ENCODE data around the gene CNTNAP5. TPM values are rescaled to one million over a fixed set of nuclear protein-coding genes. Genes with fewer than 3 reads are reported as not detected.

CNTNAP5 gene
- total and polyA plus RNA-seq, 2 of the 13 experiments (the other 11 are each of a cell fraction or from before 2014, with no cell fraction given), result not detected

DNA sequence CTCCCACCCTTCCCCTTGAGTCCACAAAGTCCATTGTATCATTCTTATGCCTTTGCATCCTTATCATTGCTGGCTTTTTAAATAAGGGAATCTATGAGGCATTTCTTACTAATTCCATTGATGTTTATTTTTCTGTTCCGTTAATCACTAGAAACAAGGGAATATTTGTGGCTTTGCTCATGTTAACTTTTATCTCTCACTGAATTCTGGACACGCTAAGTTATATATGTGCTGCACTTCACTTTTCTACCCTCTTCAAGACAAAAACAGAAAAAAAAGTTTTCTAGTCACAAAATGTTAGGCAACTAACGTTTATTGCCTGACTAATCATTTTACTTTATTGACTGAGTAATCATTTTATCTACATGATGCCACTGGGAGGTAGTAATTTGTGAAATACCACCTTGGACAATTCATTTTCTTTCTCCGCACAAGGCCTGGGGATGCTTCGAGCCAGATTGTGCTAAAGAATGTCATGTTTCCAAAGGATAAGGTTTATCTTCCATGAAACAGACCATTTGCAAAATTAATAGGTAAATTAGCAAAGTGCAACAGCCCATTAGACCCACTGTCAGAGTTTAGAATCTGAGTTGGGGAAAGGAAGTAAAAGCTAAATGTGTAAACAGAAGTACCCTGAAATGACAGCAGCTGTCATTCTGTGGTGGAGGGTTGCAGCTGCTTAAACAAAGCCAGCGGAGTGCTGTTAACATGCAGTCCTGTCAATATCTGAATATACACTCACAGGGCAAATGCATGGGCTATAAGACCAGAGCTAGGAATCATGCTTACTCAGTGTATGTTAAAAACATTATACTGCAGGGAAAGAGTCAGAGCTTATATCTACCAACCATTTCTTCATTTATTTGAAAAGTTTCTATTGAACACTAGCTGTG lies 658.7 kb downstream of the CNTNAP5 start:
- Histone ChIP-seq H3K4me3 (replicated peaks in 1 of 3; ENCODE audit: insufficient read depth in 1 of 3, low read depth in 2 of 3, low read length in 3 of 3) (no peak overlapping the region), H3K9ac (ENCODE audit: insufficient read depth, low read depth, low read length) (no peak overlapping the region), H2AFZ (ENCODE audit: low read length) (no peak overlapping the region), H4K20me1 (ENCODE audit: insufficient read depth, low read length) (no peaks in the 10 kb centered on the region), H3K27me3 (ENCODE audit: control insufficient read depth in 1 of 2, insufficient read depth in 2 of 2, low read length in 2 of 2) (no peaks in the 10 kb centered on the region), H3K4me1 (ENCODE audit: insufficient read depth, low read length) (no peaks in the 10 kb centered on the region), H3K9me3 (ENCODE audit: low read length) (peaks cover 33% of the 10 kb centered on the region), H3K4me2 (ENCODE audit: low read depth, low read length) (no peak overlapping the region), H3K27ac (ENCODE audit: extremely low read length, insufficient read depth, low read length) (no peak overlapping the region), H3K36me3 (replicated peaks in 1 of 2; ENCODE audit: control insufficient read depth in 1 of 2, insufficient read depth in 2 of 2, low read length in 2 of 2) (no peaks in the 10 kb centered on the region), H3K79me2 (ENCODE audit: insufficient read depth, low read length) (no peaks in the 10 kb centered on the region)
- BruUV-seq (replicated peaks), result no TSS peak
- CTCF ChIA-PET (ENCODE audit: low intra/inter-chr PET ratio, low total read pairs), result no interaction called here
- TF ChIP-seq ATM (IDR thresholded peaks at IDR 0.05; ENCODE audit: borderline replicate concordance), result no peak
- TF ChIP-seq, protein P1, sequence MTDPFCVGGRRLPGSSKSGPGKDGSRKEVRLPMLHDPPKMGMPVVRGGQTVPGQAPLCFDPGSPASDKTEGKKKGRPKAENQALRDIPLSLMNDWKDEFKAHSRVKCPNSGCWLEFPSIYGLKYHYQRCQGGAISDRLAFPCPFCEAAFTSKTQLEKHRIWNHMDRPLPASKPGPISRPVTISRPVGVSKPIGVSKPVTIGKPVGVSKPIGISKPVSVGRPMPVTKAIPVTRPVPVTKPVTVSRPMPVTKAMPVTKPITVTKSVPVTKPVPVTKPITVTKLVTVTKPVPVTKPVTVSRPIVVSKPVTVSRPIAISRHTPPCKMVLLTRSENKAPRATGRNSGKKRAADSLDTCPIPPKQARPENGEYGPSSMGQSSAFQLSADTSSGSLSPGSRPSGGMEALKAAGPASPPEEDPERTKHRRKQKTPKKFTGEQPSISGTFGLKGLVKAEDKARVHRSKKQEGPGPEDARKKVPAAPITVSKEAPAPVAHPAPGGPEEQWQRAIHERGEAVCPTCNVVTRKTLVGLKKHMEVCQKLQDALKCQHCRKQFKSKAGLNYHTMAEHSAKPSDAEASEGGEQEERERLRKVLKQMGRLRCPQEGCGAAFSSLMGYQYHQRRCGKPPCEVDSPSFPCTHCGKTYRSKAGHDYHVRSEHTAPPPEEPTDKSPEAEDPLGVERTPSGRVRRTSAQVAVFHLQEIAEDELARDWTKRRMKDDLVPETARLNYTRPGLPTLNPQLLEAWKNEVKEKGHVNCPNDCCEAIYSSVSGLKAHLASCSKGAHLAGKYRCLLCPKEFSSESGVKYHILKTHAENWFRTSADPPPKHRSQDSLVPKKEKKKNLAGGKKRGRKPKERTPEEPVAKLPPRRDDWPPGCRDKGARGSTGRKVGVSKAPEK (CRISPR knock-in tag; IDR thresholded peaks at IDR 0.05; ENCODE audit: borderline replicate concordance), result no peak
- no peak for TF ChIP-seq CENPX (CRISPR knock-in tag; IDR thresholded peaks at IDR 0.05)
- no peak for TF ChIP-seq RARA (CRISPR knock-in tag; IDR thresholded peaks at IDR 0.05)
- no peak for TF ChIP-seq ZMYM3 (CRISPR knock-in tag; IDR thresholded peaks at IDR 0.05)
- TF ChIP-seq, protein P2, sequence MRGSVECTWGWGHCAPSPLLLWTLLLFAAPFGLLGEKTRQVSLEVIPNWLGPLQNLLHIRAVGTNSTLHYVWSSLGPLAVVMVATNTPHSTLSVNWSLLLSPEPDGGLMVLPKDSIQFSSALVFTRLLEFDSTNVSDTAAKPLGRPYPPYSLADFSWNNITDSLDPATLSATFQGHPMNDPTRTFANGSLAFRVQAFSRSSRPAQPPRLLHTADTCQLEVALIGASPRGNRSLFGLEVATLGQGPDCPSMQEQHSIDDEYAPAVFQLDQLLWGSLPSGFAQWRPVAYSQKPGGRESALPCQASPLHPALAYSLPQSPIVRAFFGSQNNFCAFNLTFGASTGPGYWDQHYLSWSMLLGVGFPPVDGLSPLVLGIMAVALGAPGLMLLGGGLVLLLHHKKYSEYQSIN (CRISPR knock-in tag; IDR thresholded peaks at IDR 0.05; ENCODE audit: borderline replicate concordance), result no peak
- TF ChIP-seq MAFF (IDR thresholded peaks at IDR 0.05; ENCODE audit: low read depth, low read length), result peak; percentile 22; the same call in 1 of the 2 replicates
- TF ChIP-seq, protein P3, sequence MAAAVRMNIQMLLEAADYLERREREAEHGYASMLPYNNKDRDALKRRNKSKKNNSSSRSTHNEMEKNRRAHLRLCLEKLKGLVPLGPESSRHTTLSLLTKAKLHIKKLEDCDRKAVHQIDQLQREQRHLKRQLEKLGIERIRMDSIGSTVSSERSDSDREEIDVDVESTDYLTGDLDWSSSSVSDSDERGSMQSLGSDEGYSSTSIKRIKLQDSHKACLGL (CRISPR knock-in tag; IDR thresholded peaks at IDR 0.05), result no peak
- TF ChIP-seq MAFK (conservative IDR thresholded peaks at IDR 0.05 in 1 of 2, IDR thresholded peaks at IDR 0.05 in 1 of 2; ENCODE audit: low read length in 2 of 2), result peak in 1 of 2 experiments; percentile 23; a peak in 1 of 4 replicates
- no peak for TF ChIP-seq JDP2 (CRISPR knock-in tag; IDR thresholded peaks at IDR 0.05; ENCODE audit: borderline replicate concordance)
- no peak for TF ChIP-seq PAX8 (CRISPR knock-in tag; IDR thresholded peaks at IDR 0.05; ENCODE audit: borderline replicate concordance)
- ATAC-seq (no peak), FAIRE-seq (no peak), DNase-seq (ENCODE audit: low spot score) (no peak)
- POLR2A ChIA-PET, result no interaction called here
- intact Hi-C loops (cut with micrococcal nuclease; ENCODE audit: unreplicated experiment), result no loop called here
- in situ Hi-C loops (cut with HindIII; ENCODE audit: extremely low pct_ligation_motif_present, low pct_unique_long_range_greater_than_20kb), result no loop called here
- WGBS (ENCODE audit: low lambda C conversion rate), result 38% methylated on average over 6 of the region's 6 CpGs
